HEK293 (cell line): Measurements from ENCODE around the gene ADI1.

Experiments used
- CTCF ChIA-PET: fragments of 350-600 bp; formaldehyde crosslinking; extraction: SDS; loops from one replicate; lab custom pipeline; 2021; ENCODE audit warnings: antibody characterized with exemption; lab: Yijun Ruan, JAX
- POLR2A ChIA-PET: fragments of 300-600 bp; formaldehyde crosslinking; extraction: SDS; loops from one replicate; lab custom pipeline; 2020; ENCODE audit warnings: antibody characterized with exemption, inconsistent platforms; lab: Yijun Ruan, JAX
- H3K27ac ChIP-seq: fragments of 200-500 bp; sonication (Bioruptor generic); 2 replicates; pipeline ENCODE4 v1.5.1; 2014; ENCODE audit warnings: low read depth, low read length, control low read depth, inconsistent platforms; ENCODE audit errors: extremely low read depth
- H3K36me3 ChIP-seq, 2 experiments: fragments of 200-500 bp in 1 of 2; sonication (Bioruptor generic) in 1 of 2; 1 replicate in 1 of 2; 2 replicates in 1 of 2; pipeline ENCODE4 v1.5.1; 2014 to 2017; ENCODE audit warnings: inconsistent platforms in 2 of 2, low read length in 2 of 2; ENCODE audit not compliant: control insufficient read depth in 2 of 2, insufficient read depth in 1 of 2
- H3K4me1 ChIP-seq: fragments of 200-500 bp; sonication (Bioruptor generic); 2 replicates; pipeline ENCODE4 v1.5.1; 2014; ENCODE audit warnings: mild to moderate bottlenecking, low read length, inconsistent platforms; ENCODE audit not compliant: control insufficient read depth, insufficient read depth
- H3K4me3 ChIP-seq: 2 replicates; pipeline ENCODE4 v1.5.1; 2011; ENCODE audit warnings: low read depth, mild to moderate bottlenecking, control low read depth, low read length, moderate library complexity
- H3K9me3 ChIP-seq: fragments of 200-500 bp; sonication (Bioruptor generic); 2 replicates; pipeline ENCODE4 v1.5.1; 2014; ENCODE audit warnings: low read depth, low read length, inconsistent platforms; ENCODE audit not compliant: control insufficient read depth, insufficient read depth
- IKZF3 ChIP-seq: fragments of 450-650 bp; IDR thresholded peaks from 2 replicates; pipeline ENCODE4 v1.5.0; 2018; ENCODE audit warnings: missing biosample characterization, mild to moderate bottlenecking, missing genetic modification characterization, moderate library complexity
- KLF10 ChIP-seq: fragments of 450-650 bp; IDR thresholded peaks from 2 replicates; pipeline ENCODE4 v1.5.1; 2018; ENCODE audit warnings: missing biosample characterization, mild to moderate bottlenecking, missing genetic modification characterization
- KLF17 ChIP-seq: fragments of 450-650 bp; formaldehyde crosslinking; IDR thresholded peaks from 2 replicates; pipeline ENCODE4 v1.5.1; 2016; ENCODE audit warnings: missing biosample characterization, missing genetic modification characterization
- KLF9 ChIP-seq: fragments of 450-650 bp; formaldehyde crosslinking; IDR thresholded peaks from 2 replicates; pipeline ENCODE4 v1.5.1; 2016; ENCODE audit warnings: missing biosample characterization, missing genetic modification characterization, low read depth
- PATZ1 ChIP-seq: fragments of 450-650 bp; formaldehyde crosslinking; IDR thresholded peaks from 2 replicates; pipeline ENCODE4 v1.5.1; 2016; ENCODE audit warnings: missing biosample characterization, missing genetic modification characterization
- PBX3 ChIP-seq: sonication (generic); formaldehyde crosslinking; IDR thresholded peaks from 2 replicates; pipeline ENCODE4 v1.8.1; 2022; ENCODE audit warnings: mild to moderate bottlenecking, moderate library complexity, missing genetic modification reagents
- PRDM10 ChIP-seq: fragments of 450-650 bp; formaldehyde crosslinking; IDR thresholded peaks from 2 replicates; pipeline ENCODE4 v1.5.1; 2016; ENCODE audit warnings: missing biosample characterization, missing genetic modification characterization
- SETDB1 ChIP-seq: IDR thresholded peaks from one replicate; pipeline ENCODE4 v1.6.1; 2017; ENCODE audit warnings: mild to moderate bottlenecking, low read length, moderate library complexity, mixed read lengths; ENCODE audit not compliant: insufficient read length
- SP3 ChIP-seq: fragments of 450-650 bp; formaldehyde crosslinking; IDR thresholded peaks from 2 replicates; pipeline ENCODE4 v1.5.1; 2016; ENCODE audit warnings: missing biosample characterization, missing genetic modification characterization
- SP7 ChIP-seq: fragments of 450-650 bp; formaldehyde crosslinking; IDR thresholded peaks from 2 replicates; pipeline ENCODE4 v1.5.1; 2016; ENCODE audit warnings: missing biosample characterization, missing genetic modification characterization
- ZBTB8A ChIP-seq: fragments of 450-650 bp; formaldehyde crosslinking; IDR thresholded peaks from 2 replicates; pipeline ENCODE4 v1.5.1; 2016; ENCODE audit warnings: missing biosample characterization, missing genetic modification characterization
- ZFP69B ChIP-seq: fragments of 450-650 bp; formaldehyde crosslinking; IDR thresholded peaks from 2 replicates; pipeline ENCODE4 v1.5.1; 2016; ENCODE audit warnings: missing biosample characterization, missing genetic modification characterization
- ZNF175 ChIP-seq: fragments of 450-650 bp; formaldehyde crosslinking; IDR thresholded peaks from 2 replicates; pipeline ENCODE4 v1.5.1; 2016; ENCODE audit warnings: missing biosample characterization, missing genetic modification characterization
- ZNF394 ChIP-seq: fragments of 450-650 bp; formaldehyde crosslinking; IDR thresholded peaks from 2 replicates; pipeline ENCODE4 v1.5.1; 2016; ENCODE audit warnings: missing biosample characterization, missing genetic modification characterization, mild to moderate bottlenecking, moderate library complexity, borderline replicate concordance
- ZNF433 ChIP-seq: fragments of 450-650 bp; formaldehyde crosslinking; IDR thresholded peaks from 2 replicates; pipeline ENCODE4 v1.5.1; 2016; ENCODE audit warnings: missing biosample characterization, missing genetic modification characterization, low read depth
- ZNF501 ChIP-seq: fragments of 450-650 bp; formaldehyde crosslinking; IDR thresholded peaks from 2 replicates; pipeline ENCODE4 v1.5.1; 2016; ENCODE audit warnings: missing biosample characterization, missing genetic modification characterization
- ZNF510 ChIP-seq: fragments of 450-650 bp; formaldehyde crosslinking; IDR thresholded peaks from 2 replicates; pipeline ENCODE4 v1.5.1; 2018; ENCODE audit warnings: mild to moderate bottlenecking, missing genetic modification characterization, missing biosample characterization; ENCODE audit not compliant: insufficient replicate concordance
- ZNF629 ChIP-seq: fragments of 450-650 bp; formaldehyde crosslinking; IDR thresholded peaks from 2 replicates; pipeline ENCODE4 v1.5.1; 2017; ENCODE audit warnings: missing biosample characterization, missing genetic modification characterization
- ZNF664 ChIP-seq: fragments of 450-650 bp; formaldehyde crosslinking; IDR thresholded peaks from 2 replicates; pipeline ENCODE4 v1.5.1; 2016; ENCODE audit warnings: missing biosample characterization, missing genetic modification characterization
- ZNF704 ChIP-seq: fragments of 450-650 bp; formaldehyde crosslinking; IDR thresholded peaks from 2 replicates; pipeline ENCODE4 v1.5.1; 2016; ENCODE audit warnings: missing biosample characterization, missing genetic modification characterization
- ZNF837 ChIP-seq: fragments of 450-650 bp; formaldehyde crosslinking; IDR thresholded peaks from 2 replicates; pipeline ENCODE4 v1.5.1; 2016; ENCODE audit warnings: missing biosample characterization, missing genetic modification characterization
- ZSCAN5A ChIP-seq: fragments of 450-650 bp; formaldehyde crosslinking; IDR thresholded peaks from 2 replicates; pipeline ENCODE4 v1.5.1; 2016; ENCODE audit warnings: missing biosample characterization, missing genetic modification characterization
- ZXDB ChIP-seq: fragments of 450-650 bp; formaldehyde crosslinking; IDR thresholded peaks from 2 replicates; pipeline ENCODE4 v1.5.1; 2016; ENCODE audit warnings: missing biosample characterization, missing genetic modification characterization

Gene ADI1

GRCh38 chr2:3519255-3520205 is at the start of gene ADI1:
Gene ADI1, minus strand, starts transcription at chr2:3519531. Its CDS starts 44 bp downstream, at chr2:3519487.
- Histone ChIP-seq H3K4me1 (0 out of 2 replicates have a peak, but pooled peaks cover 5% of the 10 kb centered on the region), H3K27ac (peak within 1 kb of the TSS; percentile 92), H3K36me3 (peaks cover 0 to 8% of the 10 kb centered on the region in 2 experiments; a peak in 1 of 3 replicates), H3K9me3 (no peaks in the 10 kb centered on the region), H3K4me3 (peak within 1 kb of the TSS; percentile 91)
- POLR2A ChIA-PET: interaction anchor here (0.8 to 2.6 kb wide), 10 partner anchors 15 to 142 kb away, joined by 3 to 19 read pairs (median 4); partner anchors contain the start of genes EIPR1, RNASEH1, RPS7 and TRAPPC12
- CTCF ChIA-PET: no interaction called here
- TF ChIP-seq ZNF394: peak; percentile 50; the same call in 1 of the 2 replicates
- TF ChIP-seq IKZF3 (tag by site-specific recombination): peak; percentile 16; the same call in 1 of the 2 replicates
- TF ChIP-seq PBX3 (CRISPR knock-in tag): peak; percentile 85; the same call in 1 of the 2 replicates
- TF ChIP-seq PATZ1 (tag by site-specific recombination): 0 out of 2 replicates have a peak, but pooled peaks have one; percentile 15
- peak; percentile 49 for TF ChIP-seq ZBTB8A (tag by site-specific recombination)
- TF ChIP-seq KLF10 (tag by site-specific recombination): peak; percentile 97
- peak; percentile 75 for TF ChIP-seq ZXDB
- peak; percentile 70 for TF ChIP-seq SP3 (tag by site-specific recombination)
- TF ChIP-seq ZNF510 (tag by site-specific recombination): no peak
- TF ChIP-seq SETDB1: no peak
- TF ChIP-seq ZNF433 (tag by site-specific recombination): no peak
- no peak for TF ChIP-seq ZNF175 (tag by site-specific recombination)
- 0 out of 2 replicates have a peak, but pooled peaks have one; percentile 49 for TF ChIP-seq KLF17 (tag by site-specific recombination)
- 0 out of 2 replicates have a peak, but pooled peaks have one; percentile 43 for TF ChIP-seq ZSCAN5A (tag by site-specific recombination)
- TF ChIP-seq PRDM10 (tag by site-specific recombination): peak; percentile 31; the same call in 1 of the 2 replicates
- 0 out of 2 replicates have a peak, but pooled peaks have one; percentile 48 for TF ChIP-seq ZFP69B (tag by site-specific recombination)
- peak; percentile 49; the same call in 1 of the 2 replicates for TF ChIP-seq KLF9 (tag by site-specific recombination)
- TF ChIP-seq ZNF629 (tag by site-specific recombination): 0 out of 2 replicates have a peak, but pooled peaks have one; percentile 38
- TF ChIP-seq ZNF664 (tag by site-specific recombination): no peak
- no peak for TF ChIP-seq ZNF704 (tag by site-specific recombination)
- TF ChIP-seq ZNF501 (tag by site-specific recombination): peak; percentile 58; the same call in 1 of the 2 replicates
- 0 out of 2 replicates have a peak, but pooled peaks have one; percentile 23 for TF ChIP-seq ZNF837 (tag by site-specific recombination)
- TF ChIP-seq SP7 (tag by site-specific recombination): peak; percentile 41; the same call in 1 of the 2 replicates
